A549 (cell line): ENCODE data around the gene CLCNKB. TPM values are rescaled to one million over a fixed set of nuclear protein-coding genes. Genes with fewer than 3 reads are reported as not detected.
A peak's percentile ranks its signal among the peaks of the same experiment; 100 is the strongest.

Experiments
- ATAC-seq, 2 experiments: fragments of 200-7000 bp in 1 of 2; fragments of >200 bp in 1 of 2; cut with Nextera tagmentation in 1 of 2; cut with Tn5 transposase in 1 of 2; 3 replicates each; pipeline versions ENCODE4 v1.8.0 to v1.9.1; 2018 to 2020; ENCODE audit warnings: mild to moderate bottlenecking in 1 of 2, moderate library complexity in 1 of 2
- CTCF ChIA-PET: fragments of 300-600 bp; sonication (Branson Sonifier 250); formaldehyde crosslinking; extraction: SDS; loops from one replicate; lab custom pipeline; 2021; ENCODE audit warnings: antibody characterized with exemption, inconsistent platforms; lab: Yijun Ruan, JAX
- POLR2A ChIA-PET: fragments of 350-600 bp; formaldehyde crosslinking; extraction: SDS; loops from one replicate; lab custom pipeline; 2021; ENCODE audit warnings: antibody characterized with exemption, inconsistent platforms; lab: Yijun Ruan, JAX
- DNase-seq, 2 experiments: peaks; one replicate each; pipeline versions ENCODE4 v3.0.0 to v3.0.0-alpha.2; 2011 to 2016; ENCODE audit warnings: low read depth in 1 of 2, low spot score in 1 of 2
- FAIRE-seq: peaks from 2 replicates; lab custom pipeline; 2011; peaks lifted over from hg19 to GRCh38; lab: Jason Lieb, UNC
- H3K27ac ChIP-seq, 2 experiments: fragments of >200 bp; sonication (Bioruptor Twin); formaldehyde crosslinking; 3 replicates each; pipeline ENCODE4 v1.5.1; 2016 to 2017
- H3K4me1 ChIP-seq: fragments of >200 bp; sonication (Bioruptor Twin); formaldehyde crosslinking; 3 replicates; pipeline ENCODE4 v1.6.1; 2016
- H3K4me2 ChIP-seq: fragments of >200 bp; sonication (Bioruptor Twin); formaldehyde crosslinking; 3 replicates; pipeline ENCODE4 v1.6.1; 2016
- H3K4me3 ChIP-seq: fragments of >200 bp; sonication (Bioruptor Twin); formaldehyde crosslinking; 3 replicates; pipeline ENCODE4 v1.5.1; 2016
- H3K9me3 ChIP-seq: fragments of >200 bp; sonication (Bioruptor Twin); formaldehyde crosslinking; 3 replicates; pipeline ENCODE4 v1.6.1; 2016
- CBX2 ChIP-seq: fragments of 200-600 bp; sonication (generic); IDR thresholded peaks from 2 replicates; pipeline ENCODE4 v1.6.1; 2016; ENCODE audit warnings: low read depth, mild to moderate bottlenecking, borderline replicate concordance
- CHD2 ChIP-seq: fragments of 150-350 bp; IDR thresholded peaks from 2 replicates; pipeline ENCODE4 v1.6.1; 2014; ENCODE audit warnings: low read length; ENCODE audit not compliant: partially characterized antibody
- EHF ChIP-seq: fragments of 250-450 bp; sonication (Bioruptor Pico); IDR thresholded peaks from 2 replicates; pipeline ENCODE4 v1.5.0; 2020; ENCODE audit warnings: mild to moderate bottlenecking
- EHMT2 ChIP-seq: fragments of 200-600 bp; sonication (generic); IDR thresholded peaks from 2 replicates; pipeline ENCODE4 v1.6.1; 2016; ENCODE audit warnings: antibody characterized with exemption, low read depth, mild to moderate bottlenecking, moderate library complexity
- EP300 ChIP-seq, 2 experiments: fragments of >200 bp; sonication (Bioruptor Twin); formaldehyde crosslinking; IDR thresholded peaks; 2 replicates in 1 of 2; 3 replicates in 1 of 2; pipeline ENCODE4 v1.6.1; 2016 to 2017
- FOXS1 ChIP-seq: fragments of 250-450 bp; sonication (Bioruptor Pico); IDR thresholded peaks from 2 replicates; pipeline ENCODE4 v1.5.0; 2020; ENCODE audit warnings: mild to moderate bottlenecking, moderate library complexity
- GATA3 ChIP-seq: IDR thresholded peaks from 2 replicates; pipeline ENCODE4 v1.6.1; 2012; ENCODE audit warnings: borderline replicate concordance
- HDAC2 ChIP-seq: fragments of 200-600 bp; sonication (generic); IDR thresholded peaks from 2 replicates; pipeline ENCODE4 v1.6.1; 2016
- HES2 ChIP-seq: fragments of >200 bp; sonication (Bioruptor Twin); formaldehyde crosslinking; IDR thresholded peaks from 2 replicates; pipeline ENCODE4 v1.6.1; 2016
- HOXB13 ChIP-seq: fragments of 250-450 bp; sonication (Bioruptor Pico); IDR thresholded peaks from 2 replicates; pipeline ENCODE4 v1.5.0; 2020; ENCODE audit warnings: low read depth, mild to moderate bottlenecking, moderate library complexity
- JUN ChIP-seq, 2 experiments: fragments of >200 bp; sonication (Bioruptor Twin); formaldehyde crosslinking; IDR thresholded peaks; 2 replicates in 1 of 2; 3 replicates in 1 of 2; pipeline ENCODE4 v1.6.1; 2016 to 2017
- KDM5A ChIP-seq: fragments of 200-600 bp; sonication (generic); IDR thresholded peaks from 2 replicates; pipeline ENCODE4 v1.6.1; 2016; ENCODE audit warnings: antibody characterized with exemption, mild to moderate bottlenecking
- NPAS2 ChIP-seq: fragments of 250-450 bp; sonication (Bioruptor Pico); IDR thresholded peaks from 2 replicates; pipeline ENCODE4 v1.8.0; 2022; ENCODE audit warnings: mild to moderate bottlenecking, moderate library complexity, borderline replicate concordance
- PBX3 ChIP-seq: IDR thresholded peaks from 2 replicates; pipeline ENCODE4 v1.6.1; 2012
- PHF8 ChIP-seq: fragments of 200-600 bp; sonication (generic); IDR thresholded peaks from 2 replicates; pipeline ENCODE4 v1.6.1; 2016; ENCODE audit warnings: low read depth, mild to moderate bottlenecking, antibody characterized with exemption, moderate library complexity, borderline replicate concordance
- POLR2A ChIP-seq: IDR thresholded peaks from 2 replicates; pipeline ENCODE4 v1.6.1; 2012; ENCODE audit warnings: mild to moderate bottlenecking, low read length
- RAD21 ChIP-seq, 2 experiments: fragments of >200 bp in 1 of 2; sonication (Bioruptor Twin) in 1 of 2; formaldehyde crosslinking in 1 of 2; IDR thresholded peaks in 1 of 2; conservative IDR thresholded peaks in 1 of 2; 2 replicates in 1 of 2; 3 replicates in 1 of 2; pipeline ENCODE4 v1.6.1; 2012 to 2018; ENCODE audit warnings: inconsistent platforms in 1 of 2
- RARB ChIP-seq: fragments of 250-450 bp; sonication (Bioruptor Pico); IDR thresholded peaks from 2 replicates; pipeline ENCODE4 v1.8.0; 2021; ENCODE audit warnings: mild to moderate bottlenecking, moderate library complexity
- RFX5 ChIP-seq: fragments of 450-650 bp; IDR thresholded peaks from 2 replicates; pipeline ENCODE4 v1.7.1; 2014; ENCODE audit warnings: antibody characterized with exemption, mild to moderate bottlenecking, moderate library complexity
- SMC3 ChIP-seq: fragments of >200 bp; sonication (Bioruptor Twin); formaldehyde crosslinking; IDR thresholded peaks from 3 replicates; pipeline ENCODE4 v1.6.1; 2018; ENCODE audit warnings: inconsistent platforms
- SREBF2 ChIP-seq: fragments of 450-650 bp; IDR thresholded peaks from 2 replicates; pipeline ENCODE4 v1.6.1; 2014; ENCODE audit warnings: mild to moderate bottlenecking, moderate library complexity
- TP53 ChIP-seq: fragments of 250-450 bp; sonication (Bioruptor Pico); IDR thresholded peaks from 2 replicates; pipeline ENCODE4 v1.5.0; 2021; ENCODE audit warnings: mild to moderate bottlenecking, moderate library complexity
- ZC3H11A ChIP-seq: fragments of 450-650 bp; IDR thresholded peaks from 2 replicates; pipeline ENCODE4 v1.6.1; 2014; ENCODE audit warnings: antibody characterized with exemption, mild to moderate bottlenecking
- ZSCAN20 ChIP-seq: fragments of 250-450 bp; sonication (Bioruptor Pico); IDR thresholded peaks from 2 replicates; pipeline ENCODE4 v1.8.0; 2022; ENCODE audit warnings: mild to moderate bottlenecking, moderate library complexity
- WGBS: methylation state at CpG from one replicate; pipeline ENCODE4 v1.1.6; 2017; ENCODE audit errors: missing lambda C conversion rate; 5-methylcytosine and 5-hydroxymethylcytosine counted together
- polyA plus RNA-seq, 4 experiments: library from polyadenylated mRNA; depleted of rRNA in 3 of 4; stranded (reverse); fragments of >200 nt; fragmentation: RNase III in 1 of 4; extraction: RNeasy Plus Mini Kit Qiagen cat#74134 plus additional on column Dnase treatment in 1 of 4; gene quantifications; 2 replicates in 3 of 4; 3 replicates in 1 of 4; pipeline ENCODE4 v1.2.3, GENCODE V29; 2011 to 2017
- TF ChIP-seq, protein P1 (sequence below): fragments of 250-450 bp; sonication (Bioruptor Pico); IDR thresholded peaks from 2 replicates; pipeline ENCODE4 v1.5.0; 2020; ENCODE audit warnings: low read depth, mild to moderate bottlenecking, moderate library complexity
- TF ChIP-seq, protein P2 (sequence below): fragments of >200 bp; sonication (Bioruptor Twin); formaldehyde crosslinking; IDR thresholded peaks from 3 replicates; pipeline ENCODE4 v1.5.1; 2016
- TF ChIP-seq, protein P3 (sequence below): IDR thresholded peaks from 2 replicates; pipeline ENCODE4 v1.6.1; 2012; ENCODE audit warnings: low read depth, borderline replicate concordance
- TF ChIP-seq, protein P4 (sequence below): fragments of 450-650 bp; IDR thresholded peaks from 2 replicates; pipeline ENCODE4 v1.6.1; 2014; ENCODE audit warnings: antibody characterized with exemption

The CLCNKB gene
- polyA plus RNA-seq, 2 of the 4 experiments (the other 2 are of a cell fraction): 0.08 to 0.14 TPM

GRCh38 chr1:16009030-16009460, 34.5 kb upstream of the CLCNKB start:
- FAIRE-seq: no peak
- Histone ChIP-seq H3K4me3 (no peak overlapping the region), H3K4me2 (no peak overlapping the region), H3K27ac (no peak overlapping the region; a peak in 1 of 6 replicates), H3K9me3 (no peaks in the 10 kb centered on the region), H3K4me1 (peaks cover 30% of the 10 kb centered on the region)
- ChIA-PET CTCF (interaction anchor here (0.6 to 3.9 kb wide), 21 partner anchors 8 to 353 kb away, joined by 3 to 37 read pairs (median 4); partner anchors contain the start of genes CLCNKA, FAM131C and HSPB7), POLR2A (no interaction called here)
- peak; percentile 72 to 83 for ATAC-seq
- no peak for TF ChIP-seq FOXS1
- TF ChIP-seq, protein P1, sequence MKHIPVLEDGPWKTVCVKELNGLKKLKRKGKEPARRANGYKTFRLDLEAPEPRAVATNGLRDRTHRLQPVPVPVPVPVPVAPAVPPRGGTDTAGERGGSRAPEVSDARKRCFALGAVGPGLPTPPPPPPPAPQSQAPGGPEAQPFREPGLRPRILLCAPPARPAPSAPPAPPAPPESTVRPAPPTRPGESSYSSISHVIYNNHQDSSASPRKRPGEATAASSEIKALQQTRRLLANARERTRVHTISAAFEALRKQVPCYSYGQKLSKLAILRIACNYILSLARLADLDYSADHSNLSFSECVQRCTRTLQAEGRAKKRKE (CRISPR knock-in tag): no peak
- TF ChIP-seq TP53 (CRISPR knock-in tag): no peak
- TF ChIP-seq CBX2: no peak
- TF ChIP-seq PBX3: no peak
- no peak for TF ChIP-seq GATA3
- no peak for TF ChIP-seq EHMT2
- TF ChIP-seq HOXB13 (CRISPR knock-in tag): no peak
- TF ChIP-seq RFX5: no peak
- no peak for TF ChIP-seq HES2
- no peak for TF ChIP-seq ZSCAN20 (CRISPR knock-in tag)
- no peak for TF ChIP-seq ZC3H11A
- TF ChIP-seq, protein P2, sequence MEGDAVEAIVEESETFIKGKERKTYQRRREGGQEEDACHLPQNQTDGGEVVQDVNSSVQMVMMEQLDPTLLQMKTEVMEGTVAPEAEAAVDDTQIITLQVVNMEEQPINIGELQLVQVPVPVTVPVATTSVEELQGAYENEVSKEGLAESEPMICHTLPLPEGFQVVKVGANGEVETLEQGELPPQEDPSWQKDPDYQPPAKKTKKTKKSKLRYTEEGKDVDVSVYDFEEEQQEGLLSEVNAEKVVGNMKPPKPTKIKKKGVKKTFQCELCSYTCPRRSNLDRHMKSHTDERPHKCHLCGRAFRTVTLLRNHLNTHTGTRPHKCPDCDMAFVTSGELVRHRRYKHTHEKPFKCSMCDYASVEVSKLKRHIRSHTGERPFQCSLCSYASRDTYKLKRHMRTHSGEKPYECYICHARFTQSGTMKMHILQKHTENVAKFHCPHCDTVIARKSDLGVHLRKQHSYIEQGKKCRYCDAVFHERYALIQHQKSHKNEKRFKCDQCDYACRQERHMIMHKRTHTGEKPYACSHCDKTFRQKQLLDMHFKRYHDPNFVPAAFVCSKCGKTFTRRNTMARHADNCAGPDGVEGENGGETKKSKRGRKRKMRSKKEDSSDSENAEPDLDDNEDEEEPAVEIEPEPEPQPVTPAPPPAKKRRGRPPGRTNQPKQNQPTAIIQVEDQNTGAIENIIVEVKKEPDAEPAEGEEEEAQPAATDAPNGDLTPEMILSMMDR: peak; percentile 84
- TF ChIP-seq POLR2A: no peak
- no peak for TF ChIP-seq HDAC2
- TF ChIP-seq KDM5A: no peak
- TF ChIP-seq NPAS2 (CRISPR knock-in tag): no peak
- no peak for TF ChIP-seq SREBF2
- TF ChIP-seq SMC3: peak; percentile 83
- TF ChIP-seq, protein P3, sequence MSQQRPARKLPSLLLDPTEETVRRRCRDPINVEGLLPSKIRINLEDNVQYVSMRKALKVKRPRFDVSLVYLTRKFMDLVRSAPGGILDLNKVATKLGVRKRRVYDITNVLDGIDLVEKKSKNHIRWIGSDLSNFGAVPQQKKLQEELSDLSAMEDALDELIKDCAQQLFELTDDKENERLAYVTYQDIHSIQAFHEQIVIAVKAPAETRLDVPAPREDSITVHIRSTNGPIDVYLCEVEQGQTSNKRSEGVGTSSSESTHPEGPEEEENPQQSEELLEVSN: no peak
- peak; percentile 88 to 91 for TF ChIP-seq RAD21 (conservative IDR thresholded peaks at IDR 0.05 in 1 of 2, IDR thresholded peaks at IDR 0.05 in 1 of 2)
- WGBS: 3% methylated on average over 4 of the region's 4 CpGs
- DNase-seq: peak; percentile 49 to 74

- no peak for TF ChIP-seq EHF
- TF ChIP-seq ZSCAN20 (CRISPR knock-in tag): no peak
- TF ChIP-seq RARB (CRISPR knock-in tag): no peak
- TF ChIP-seq JUN (IDR thresholded peaks at IDR 0.05): no peak
- TF ChIP-seq, protein P4, sequence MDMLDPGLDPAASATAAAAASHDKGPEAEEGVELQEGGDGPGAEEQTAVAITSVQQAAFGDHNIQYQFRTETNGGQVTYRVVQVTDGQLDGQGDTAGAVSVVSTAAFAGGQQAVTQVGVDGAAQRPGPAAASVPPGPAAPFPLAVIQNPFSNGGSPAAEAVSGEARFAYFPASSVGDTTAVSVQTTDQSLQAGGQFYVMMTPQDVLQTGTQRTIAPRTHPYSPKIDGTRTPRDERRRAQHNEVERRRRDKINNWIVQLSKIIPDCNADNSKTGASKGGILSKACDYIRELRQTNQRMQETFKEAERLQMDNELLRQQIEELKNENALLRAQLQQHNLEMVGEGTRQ: no peak
- TF ChIP-seq EP300 (IDR thresholded peaks at IDR 0.05): no peak
- no peak for TF ChIP-seq PHF8
- TF ChIP-seq CHD2: no peak
- TF ChIP-seq POLR2A: no peak
- ChIA-PET POLR2A (no interaction called here), CTCF (interaction anchor here (0.6 to 3.9 kb wide), 22 partner anchors 8 to 353 kb away, joined by 3 to 37 read pairs (median 4); partner anchors contain the start of genes CLCNKA, FAM131C and HSPB7)
- Histone ChIP-seq H3K27ac (no peak overlapping the region), H3K4me1 (peaks cover 33% of the 10 kb centered on the region), H3K4me3 (no peak overlapping the region), H3K9me3 (no peaks in the 10 kb centered on the region), H3K4me2 (no peak overlapping the region)
- 71% methylated on average over 11 of the region's 11 CpGs for WGBS
- FAIRE-seq (no peak), ATAC-seq (no peak), DNase-seq (no peak)
Observed at GRCh38 chr1:16009678-16010077, 33.9 kb upstream of the CLCNKB start.
